IMR-90 (cell line): ENCODE results near the gene CYB561D1.

Experiments
- CEBPB ChIP-seq: IDR thresholded peaks from 2 replicates; pipeline ENCODE4 v1.6.1; 2012; ENCODE audit warnings: low read depth, low read length, improper control_type of control experiment
- CHD1 ChIP-seq: IDR thresholded peaks from 2 replicates; pipeline ENCODE4 v1.6.1; 2012; ENCODE audit warnings: low read depth, low read length, improper control_type of control experiment
- MAZ ChIP-seq: IDR thresholded peaks from 2 replicates; pipeline ENCODE4 v1.6.1; 2012; ENCODE audit warnings: low read depth, mild to moderate bottlenecking, low read length, improper control_type of control experiment, moderate library complexity, borderline replicate concordance
- POLR2A ChIP-seq: IDR thresholded peaks from 2 replicates; pipeline ENCODE4 v1.6.1; 2012; ENCODE audit warnings: mild to moderate bottlenecking, low read depth, low read length
- RAD21 ChIP-seq: IDR thresholded peaks from 2 replicates; pipeline ENCODE4 v1.6.1; 2012; ENCODE audit warnings: low read length, improper control_type of control experiment
- RCOR1 ChIP-seq: IDR thresholded peaks from 2 replicates; pipeline ENCODE4 v1.6.1; 2012; ENCODE audit warnings: mild to moderate bottlenecking, low read length, improper control_type of control experiment; ENCODE audit not compliant: insufficient replicate concordance
- RFX5 ChIP-seq: IDR thresholded peaks from 2 replicates; pipeline ENCODE4 v1.8.0; 2012; ENCODE audit warnings: low read depth, mild to moderate bottlenecking, low read length, moderate library complexity
- SMC3 ChIP-seq: fragments of 150-350 bp; IDR thresholded peaks from 2 replicates; pipeline ENCODE4 v1.6.1; 2016; ENCODE audit warnings: low read depth, mild to moderate bottlenecking, antibody characterized with exemption, low read length, moderate library complexity
- TF ChIP-seq, protein P1 (sequence below): conservative IDR thresholded peaks from 2 replicates; pipeline ENCODE4 v1.5.1; 2012; ENCODE audit warnings: mild to moderate bottlenecking, low read depth, low read length, improper control_type of control experiment
- TF ChIP-seq, protein P2 (sequence below): fragments of 150-350 bp; IDR thresholded peaks from 2 replicates; pipeline ENCODE4 v1.6.1; 2017; ENCODE audit warnings: mild to moderate bottlenecking, antibody characterized with exemption, low read length, low read depth

DNA sequence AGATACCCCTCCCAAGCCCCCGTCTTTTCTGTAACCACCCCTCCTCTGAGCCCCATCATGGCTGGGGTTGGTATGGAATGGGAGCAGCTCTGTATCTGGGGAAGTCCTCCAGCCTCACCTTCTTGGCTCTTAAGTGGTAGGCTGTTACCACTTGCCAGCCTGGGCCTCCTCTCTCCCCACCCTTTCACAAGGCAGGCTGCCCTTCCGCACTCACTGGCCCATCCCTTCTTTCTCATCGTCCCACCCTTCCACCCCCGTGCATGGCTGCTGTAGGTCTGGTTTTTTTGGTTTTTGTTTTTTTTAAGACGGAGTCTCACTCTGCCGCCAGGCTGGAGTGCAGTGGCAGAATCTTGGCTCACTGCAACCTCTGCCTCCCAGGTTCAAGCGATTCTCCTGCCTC is 5.2 kb downstream of the CYB561D1 start:
- TF ChIP-seq, protein P1, sequence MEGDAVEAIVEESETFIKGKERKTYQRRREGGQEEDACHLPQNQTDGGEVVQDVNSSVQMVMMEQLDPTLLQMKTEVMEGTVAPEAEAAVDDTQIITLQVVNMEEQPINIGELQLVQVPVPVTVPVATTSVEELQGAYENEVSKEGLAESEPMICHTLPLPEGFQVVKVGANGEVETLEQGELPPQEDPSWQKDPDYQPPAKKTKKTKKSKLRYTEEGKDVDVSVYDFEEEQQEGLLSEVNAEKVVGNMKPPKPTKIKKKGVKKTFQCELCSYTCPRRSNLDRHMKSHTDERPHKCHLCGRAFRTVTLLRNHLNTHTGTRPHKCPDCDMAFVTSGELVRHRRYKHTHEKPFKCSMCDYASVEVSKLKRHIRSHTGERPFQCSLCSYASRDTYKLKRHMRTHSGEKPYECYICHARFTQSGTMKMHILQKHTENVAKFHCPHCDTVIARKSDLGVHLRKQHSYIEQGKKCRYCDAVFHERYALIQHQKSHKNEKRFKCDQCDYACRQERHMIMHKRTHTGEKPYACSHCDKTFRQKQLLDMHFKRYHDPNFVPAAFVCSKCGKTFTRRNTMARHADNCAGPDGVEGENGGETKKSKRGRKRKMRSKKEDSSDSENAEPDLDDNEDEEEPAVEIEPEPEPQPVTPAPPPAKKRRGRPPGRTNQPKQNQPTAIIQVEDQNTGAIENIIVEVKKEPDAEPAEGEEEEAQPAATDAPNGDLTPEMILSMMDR = no peak
- TF ChIP-seq SMC3 = no peak
- TF ChIP-seq POLR2A = no peak
- TF ChIP-seq, protein P2, sequence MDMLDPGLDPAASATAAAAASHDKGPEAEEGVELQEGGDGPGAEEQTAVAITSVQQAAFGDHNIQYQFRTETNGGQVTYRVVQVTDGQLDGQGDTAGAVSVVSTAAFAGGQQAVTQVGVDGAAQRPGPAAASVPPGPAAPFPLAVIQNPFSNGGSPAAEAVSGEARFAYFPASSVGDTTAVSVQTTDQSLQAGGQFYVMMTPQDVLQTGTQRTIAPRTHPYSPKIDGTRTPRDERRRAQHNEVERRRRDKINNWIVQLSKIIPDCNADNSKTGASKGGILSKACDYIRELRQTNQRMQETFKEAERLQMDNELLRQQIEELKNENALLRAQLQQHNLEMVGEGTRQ = no peak
- TF ChIP-seq CHD1 = no peak
- TF ChIP-seq RAD21 = no peak
- no peak for TF ChIP-seq RFX5
- no peak for TF ChIP-seq MAZ
- no peak for TF ChIP-seq RCOR1
- TF ChIP-seq CEBPB = no peak
